Peyer's patch (tissue), 4 donors: ENCODE data around the gene FABP6. TPM values are rescaled to one million over a fixed set of nuclear protein-coding genes. Genes with fewer than 3 reads are reported as not detected.

Source experiments
- DNase-seq, 3 donors: peaks; one replicate each; pipeline ENCODE4 v3.0.0-alpha.2; 2017 to 2019
- H3K27ac ChIP-seq, 4 donors: fragments of 200-600 bp; sonication (generic); one replicate each; pipeline ENCODE4 v1.5.1; 2016 to 2019
- H3K27me3 ChIP-seq, 2 donors: fragments of 200-600 bp; sonication (generic); one replicate each; pipeline ENCODE4 v1.5.1; 2019
- H3K36me3 ChIP-seq, 3 donors: fragments of 200-600 bp; sonication (generic); one replicate each; pipeline ENCODE4 v1.5.1; 2016 to 2019
- H3K4me1 ChIP-seq, 4 donors: fragments of 200-600 bp; sonication (generic); one replicate each; pipeline ENCODE4 v1.5.1; 2016 to 2019
- H3K4me3 ChIP-seq, 4 donors: fragments of 200-600 bp; sonication (generic); 1 replicate in 3 of 4; 2 replicates in 1 of 4; pipeline ENCODE4 v1.5.1; 2016 to 2019; ENCODE audit warnings: mild to moderate bottlenecking in 1 of 4
- H3K9me3 ChIP-seq, 4 donors: fragments of 200-600 bp; sonication (generic); one replicate each; pipeline ENCODE4 v1.5.1; 2016 to 2019; ENCODE audit warnings: mild to moderate bottlenecking in 1 of 4
- POLR2A ChIP-seq, 2 donors: fragments of 450-650 bp; IDR thresholded peaks; one replicate each; pipeline ENCODE4 v1.5.1; 2017; ENCODE audit warnings: antibody characterized with exemption in 2 of 2, mild to moderate bottlenecking in 2 of 2, moderate library complexity in 2 of 2
- total RNA-seq, 4 donors: library from RNA; depleted of rRNA; stranded (reverse); fragments of >200 nt; gene quantifications; one replicate each; pipeline ENCODE4 v1.1.0, GENCODE V29; 2016
- TF ChIP-seq, protein P1 (sequence below), 6 experiments: fragments of 450-650 bp in 4 of 6; fragments of 200-600 bp in 2 of 6; sonication (generic) in 1 of 6; IDR thresholded peaks; one replicate each; pipeline ENCODE4 v1.5.1; 2017 to 2019; ENCODE audit warnings: antibody characterized with exemption in 6 of 6, mild to moderate bottlenecking in 3 of 6, moderate library complexity in 1 of 6

The FABP6 gene
- total RNA-seq, 4 donors from 2014 or later, result 1,180 to 6,474 (median 2,517) TPM

DNA sequence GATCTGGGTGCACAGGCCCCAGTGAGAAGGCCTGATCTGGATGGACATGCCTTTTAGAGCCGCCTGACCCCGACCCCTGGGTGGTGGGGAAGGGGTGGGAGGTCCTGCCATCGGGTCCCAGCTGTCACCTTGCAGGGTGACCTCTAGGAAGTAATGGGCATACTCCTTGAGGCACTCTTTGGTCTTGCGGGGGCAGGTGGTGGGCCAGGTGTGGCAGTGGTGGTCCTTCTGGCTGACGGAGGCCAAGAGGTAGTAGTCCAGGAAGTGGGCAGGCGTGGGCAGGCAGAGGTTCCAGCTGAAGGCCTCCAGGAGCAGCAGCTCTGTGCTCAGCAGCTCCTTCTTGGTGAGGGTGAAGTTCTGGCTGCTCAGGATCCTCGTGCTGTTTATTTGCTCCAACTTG is 30.0 kb downstream of the FABP6 start:
- Histone ChIP-seq H3K9me3 (no peaks in the 10 kb centered on the region), H3K4me3 (no peak overlapping the region), H3K27ac (no peak overlapping the region), H3K27me3 (no peaks in the 10 kb centered on the region), H3K4me1 (peaks cover 0 to 28% (median 5%) of the 10 kb centered on the region in 4 donors), H3K36me3 (peaks cover 0 to 6% (median 0%) of the 10 kb centered on the region in 3 donors)
- no peak for TF ChIP-seq POLR2A (IDR thresholded peaks at IDR 0.05)
- TF ChIP-seq, protein P1, sequence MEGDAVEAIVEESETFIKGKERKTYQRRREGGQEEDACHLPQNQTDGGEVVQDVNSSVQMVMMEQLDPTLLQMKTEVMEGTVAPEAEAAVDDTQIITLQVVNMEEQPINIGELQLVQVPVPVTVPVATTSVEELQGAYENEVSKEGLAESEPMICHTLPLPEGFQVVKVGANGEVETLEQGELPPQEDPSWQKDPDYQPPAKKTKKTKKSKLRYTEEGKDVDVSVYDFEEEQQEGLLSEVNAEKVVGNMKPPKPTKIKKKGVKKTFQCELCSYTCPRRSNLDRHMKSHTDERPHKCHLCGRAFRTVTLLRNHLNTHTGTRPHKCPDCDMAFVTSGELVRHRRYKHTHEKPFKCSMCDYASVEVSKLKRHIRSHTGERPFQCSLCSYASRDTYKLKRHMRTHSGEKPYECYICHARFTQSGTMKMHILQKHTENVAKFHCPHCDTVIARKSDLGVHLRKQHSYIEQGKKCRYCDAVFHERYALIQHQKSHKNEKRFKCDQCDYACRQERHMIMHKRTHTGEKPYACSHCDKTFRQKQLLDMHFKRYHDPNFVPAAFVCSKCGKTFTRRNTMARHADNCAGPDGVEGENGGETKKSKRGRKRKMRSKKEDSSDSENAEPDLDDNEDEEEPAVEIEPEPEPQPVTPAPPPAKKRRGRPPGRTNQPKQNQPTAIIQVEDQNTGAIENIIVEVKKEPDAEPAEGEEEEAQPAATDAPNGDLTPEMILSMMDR (IDR thresholded peaks at IDR 0.05), result no peak
- no peak for DNase-seq

DNA sequence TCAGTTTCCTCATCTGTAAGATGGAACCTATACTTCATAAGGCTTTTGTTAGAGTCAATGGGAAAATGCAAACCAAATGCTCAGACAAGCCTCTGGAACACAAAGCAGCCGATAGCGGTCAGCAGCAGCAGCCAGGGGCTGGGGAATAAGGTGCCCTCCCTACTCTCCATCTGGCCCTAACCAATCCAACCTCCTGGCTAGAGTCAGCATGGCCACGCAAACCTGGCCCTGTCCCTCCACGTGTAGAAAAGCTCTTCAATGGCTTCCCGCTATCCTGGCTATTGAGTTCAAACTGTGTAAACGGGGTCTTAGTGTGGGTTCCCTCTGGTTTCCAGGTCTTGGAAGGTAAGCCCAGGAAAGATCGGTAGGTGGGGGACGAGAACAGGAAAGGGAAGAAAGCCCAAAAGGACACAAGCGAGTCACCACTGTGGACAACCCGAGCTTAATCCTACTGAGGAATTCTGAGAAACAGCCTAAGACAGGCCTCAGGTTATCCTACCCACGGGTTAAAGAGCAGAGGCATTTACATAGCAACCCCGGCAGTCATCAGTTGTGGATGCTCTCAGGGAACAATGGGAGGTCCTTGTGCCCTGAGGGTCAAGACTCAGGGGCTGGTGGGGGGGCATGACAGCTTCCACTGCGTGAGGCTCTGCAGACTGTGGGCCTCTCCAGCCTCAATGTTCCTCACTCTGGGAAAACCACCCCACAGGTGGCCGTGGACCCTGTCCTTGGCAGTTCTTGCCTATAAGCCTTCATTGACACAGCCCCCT is 30.9 kb downstream of the FABP6 start:
- no peak for DNase-seq
- H3K36me3 ChIP-seq, result peaks cover 0 to 2% (median 0%) of the 10 kb centered on the region in 3 donors
- no peak overlapping the region for H3K27ac ChIP-seq
- H3K4me1 ChIP-seq, result peaks cover 0 to 28% (median 5%) of the 10 kb centered on the region in 4 donors
- no peaks in the 10 kb centered on the region for H3K9me3 ChIP-seq
- TF ChIP-seq, protein P1 (IDR thresholded peaks at IDR 0.05), result no peak
- TF ChIP-seq POLR2A (IDR thresholded peaks at IDR 0.05), result no peak
- no peak overlapping the region for H3K4me3 ChIP-seq
- H3K27me3 ChIP-seq, result no peaks in the 10 kb centered on the region

DNA sequence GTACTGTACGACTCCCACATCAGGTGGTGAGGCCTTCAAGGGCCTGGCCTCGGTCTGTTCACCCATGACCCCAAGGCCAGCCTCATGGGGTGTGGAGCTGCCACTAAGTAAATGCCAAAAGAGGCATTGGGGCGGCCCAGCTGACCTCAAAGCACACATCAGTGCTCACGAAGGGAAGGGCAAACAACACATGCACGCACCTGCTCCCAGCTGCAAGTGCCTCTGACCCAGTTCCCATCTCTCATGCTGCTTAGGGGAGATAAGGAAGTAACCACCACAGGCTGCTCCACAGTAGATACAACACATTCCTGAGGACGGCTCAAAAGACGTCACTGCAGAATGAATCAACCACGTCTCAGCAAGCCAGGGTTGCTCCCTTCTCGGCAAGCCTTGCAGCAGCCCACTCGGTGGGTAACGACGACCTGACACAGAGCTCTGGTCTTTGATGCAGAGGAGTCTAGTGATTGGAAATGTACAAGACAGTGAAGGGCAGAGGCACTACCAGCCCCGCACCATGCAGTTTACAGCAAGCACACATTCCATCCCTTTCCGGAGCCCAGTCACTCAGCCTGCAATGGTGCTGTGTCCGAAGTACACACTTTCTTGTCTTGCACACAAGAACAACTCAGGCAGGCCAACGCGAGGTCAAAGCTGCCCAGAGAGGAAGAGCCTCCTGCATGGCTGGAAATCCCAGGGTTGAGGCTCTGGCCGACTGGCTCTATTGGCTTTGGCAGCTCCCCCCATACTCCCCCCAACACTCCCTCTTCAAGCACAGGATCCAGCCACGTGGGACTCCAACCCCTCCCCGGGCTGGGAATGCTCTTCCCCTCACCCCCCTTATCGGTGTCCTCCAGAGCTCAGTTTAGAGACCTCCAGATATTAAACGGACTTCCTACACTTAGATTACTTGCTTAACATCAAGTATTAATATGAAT is 31.8 kb downstream of the FABP6 start:
- peak overlapping the region in 1 of 4 donors; percentile 40 for H3K27ac ChIP-seq
- TF ChIP-seq POLR2A (IDR thresholded peaks at IDR 0.05), result no peak
- TF ChIP-seq, protein P1 (IDR thresholded peaks at IDR 0.05), result no peak
- H3K36me3 ChIP-seq, result no peaks in the 10 kb centered on the region
- no peaks in the 10 kb centered on the region for H3K27me3 ChIP-seq
- H3K9me3 ChIP-seq, result no peaks in the 10 kb centered on the region
- no peak for DNase-seq
- H3K4me3 ChIP-seq, result no peak overlapping the region
- H3K4me1 ChIP-seq, result peaks cover 0 to 28% (median 5%) of the 10 kb centered on the region in 4 donors

DNA sequence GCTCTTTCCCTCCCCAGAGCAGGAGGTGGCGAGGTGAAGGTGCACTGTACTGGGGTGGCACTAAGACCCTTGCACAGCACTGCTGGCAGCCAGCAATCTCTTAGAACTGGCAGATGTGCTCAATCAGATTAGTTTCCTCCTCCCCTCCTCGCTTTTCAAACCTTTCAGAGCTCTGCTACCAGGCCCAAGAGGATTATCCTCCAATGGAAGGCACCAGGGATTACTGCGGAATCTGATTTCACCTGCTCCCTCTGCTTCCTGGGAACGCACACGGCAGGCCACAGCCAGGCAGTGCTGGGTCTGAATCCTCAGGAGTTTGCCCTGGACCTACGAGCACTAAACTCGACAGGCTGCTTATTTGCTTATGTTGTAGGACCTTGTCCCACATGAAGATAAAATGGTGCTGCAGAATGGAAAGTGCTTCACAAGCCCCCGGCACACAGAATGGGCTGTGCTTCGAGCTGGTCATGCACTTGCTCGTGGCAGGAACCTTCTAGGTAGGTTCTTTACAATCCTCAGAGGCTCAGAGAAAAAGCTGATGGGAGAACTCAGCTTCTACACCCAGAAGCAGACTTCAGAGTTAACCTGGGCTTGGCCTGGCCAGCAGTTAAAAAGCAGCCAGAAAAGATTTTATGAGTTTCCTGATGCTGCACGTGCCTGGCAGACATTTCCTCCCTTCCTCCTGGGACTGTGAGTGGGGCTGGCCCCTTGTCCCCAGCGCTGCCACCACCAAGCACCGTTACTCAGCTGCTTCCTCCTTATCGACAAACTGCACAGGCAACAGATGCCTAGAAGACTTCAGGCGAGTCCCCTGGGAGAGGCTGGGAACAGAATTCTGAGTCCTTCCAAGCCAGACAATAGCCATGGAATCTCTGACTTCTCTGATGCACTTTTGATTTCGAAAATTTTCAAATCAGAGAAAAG is 33.1 kb downstream of the FABP6 start:
- no peaks in the 10 kb centered on the region for H3K27me3 ChIP-seq
- peaks cover 0 to 33% (median 5%) of the 10 kb centered on the region in 4 donors for H3K4me1 ChIP-seq
- TF ChIP-seq, protein P1 (IDR thresholded peaks at IDR 0.05), result no peak
- TF ChIP-seq POLR2A (IDR thresholded peaks at IDR 0.05), result no peak
- H3K9me3 ChIP-seq, result no peaks in the 10 kb centered on the region
- H3K27ac ChIP-seq, result peak overlapping the region in 2 of 4 donors; percentile 9 to 28
- DNase-seq, result no peak
- no peak overlapping the region for H3K4me3 ChIP-seq
- no peaks in the 10 kb centered on the region for H3K36me3 ChIP-seq

DNA sequence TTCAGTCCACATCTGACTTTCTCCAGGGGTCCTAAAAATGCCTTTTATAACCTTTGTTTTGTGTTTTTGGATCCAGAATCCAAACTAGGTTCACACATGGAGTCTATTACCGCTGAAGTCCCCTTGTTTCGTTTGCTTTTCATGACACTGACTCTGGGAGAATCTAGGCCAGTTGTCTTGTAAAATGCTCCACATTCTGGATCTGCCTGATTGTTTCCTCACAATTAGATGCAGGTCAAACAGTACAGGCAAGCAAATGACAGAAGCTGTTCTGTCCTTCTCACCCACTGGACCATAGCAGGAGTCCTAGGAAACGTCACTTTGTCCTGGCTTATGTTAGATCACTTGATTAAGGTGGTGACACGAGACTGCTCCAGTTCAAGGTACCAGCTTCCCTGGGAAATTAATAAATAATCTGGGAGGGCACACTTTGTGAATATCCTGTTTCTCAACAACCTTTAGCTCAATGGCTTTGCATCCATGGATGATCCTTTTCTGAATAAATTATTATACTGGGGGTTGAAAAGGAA is 34.1 kb downstream of the FABP6 start:
- H3K27ac ChIP-seq, result no peak overlapping the region
- TF ChIP-seq, protein P1 (IDR thresholded peaks at IDR 0.05), result no peak
- no peak for TF ChIP-seq POLR2A (IDR thresholded peaks at IDR 0.05)
- DNase-seq, result no peak
- no peaks in the 10 kb centered on the region for H3K36me3 ChIP-seq
- no peak overlapping the region for H3K4me3 ChIP-seq
- H3K4me1 ChIP-seq, result peaks cover 0 to 33% (median 5%) of the 10 kb centered on the region in 4 donors
- H3K27me3 ChIP-seq, result no peaks in the 10 kb centered on the region
- no peaks in the 10 kb centered on the region for H3K9me3 ChIP-seq
